ENCODE measurements around the gene WDR82. TPM values are rescaled to one million over a fixed set of nuclear protein-coding genes. Genes with fewer than 3 reads are reported as not detected.

WDR82 gene
- total and polyA plus RNA-seq, 2 experiments from 2014 or later, result 25.2 to 71.8 TPM

DNA sequence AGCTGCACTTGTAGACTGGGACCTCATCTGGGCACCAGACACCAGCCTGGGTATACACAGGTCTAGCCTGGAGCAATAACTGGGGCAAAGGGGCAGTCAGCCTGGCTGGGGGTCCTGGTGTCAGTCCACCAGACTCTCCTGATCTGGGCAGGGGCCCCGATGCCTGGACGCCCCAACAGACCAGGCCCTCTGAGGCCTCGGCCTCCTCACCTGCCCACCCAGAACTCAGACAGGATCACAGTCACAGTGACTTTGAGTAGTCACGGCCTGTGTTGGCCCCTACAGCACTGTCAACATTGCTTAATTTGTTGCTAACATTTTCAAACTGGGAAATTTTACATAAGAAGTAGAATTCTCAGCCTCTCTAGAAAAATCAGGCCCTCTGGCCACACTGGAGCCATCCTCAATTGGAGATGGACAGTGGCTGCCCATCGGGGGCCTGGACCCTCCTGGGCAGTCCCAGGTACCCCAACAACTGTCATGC, 45.3 kb downstream of the WDR82 start:
- Histone ChIP-seq H4K20me1 (replicated peaks; ENCODE audit: insufficient read depth) (0 out of 2 replicates have a peak, but pooled peaks cover 5% of the 10 kb centered on the region), H3K4me2 (no peak overlapping the region), H3K79me2 (replicated peaks; ENCODE audit: insufficient read depth) (peaks cover 16% of the 10 kb centered on the region), H3K27ac (ENCODE audit: low read depth) (no peak overlapping the region), H3F3A (replicated peaks; ENCODE audit: low read depth) (0 out of 2 replicates have a peak, but pooled peaks cover 10% of the 10 kb centered on the region), H3K9me2 (ENCODE audit: insufficient read depth) (no peaks in the 10 kb centered on the region), H2AFZ (no peak overlapping the region), H3K27me3 (ENCODE audit: insufficient read depth) (no peaks in the 10 kb centered on the region), H3K4me1 (ENCODE audit: insufficient read depth) (peaks cover 20% of the 10 kb centered on the region), H3K36me3 (ENCODE audit: insufficient read depth) (peaks cover 3% of the 10 kb centered on the region; the same call in 1 of the 2 replicates), H3K4me3 (no peak overlapping the region)
- no peak overlapping the region for H3K27ac Mint-ChIP-seq
- H3K27me3 Mint-ChIP-seq (ENCODE audit: insufficient read depth, low read depth, poor library complexity), result peaks cover 8% of the 10 kb centered on the region
- no peaks in the 10 kb centered on the region for H3K9me3 Mint-ChIP-seq
- DNase-seq (ENCODE audit: low spot score) (no peak), ATAC-seq (no peak)
- no peak for TF ChIP-seq STAT1 (IDR thresholded peaks at IDR 0.05; ENCODE audit: unreplicated experiment)
- TF ChIP-seq JUNB (IDR thresholded peaks at IDR 0.05; ENCODE audit: unreplicated experiment), result no peak
- no peak for TF ChIP-seq ZNF331 (CRISPR knock-in tag; IDR thresholded peaks at IDR 0.05; ENCODE audit: low read depth)
- no peak for TF ChIP-seq ZNF114 (CRISPR knock-in tag; IDR thresholded peaks at IDR 0.05)
- no peak for TF ChIP-seq CREB1 (CRISPR knock-in tag; IDR thresholded peaks at IDR 0.05; ENCODE audit: low read depth)
- TF ChIP-seq, protein P1, sequence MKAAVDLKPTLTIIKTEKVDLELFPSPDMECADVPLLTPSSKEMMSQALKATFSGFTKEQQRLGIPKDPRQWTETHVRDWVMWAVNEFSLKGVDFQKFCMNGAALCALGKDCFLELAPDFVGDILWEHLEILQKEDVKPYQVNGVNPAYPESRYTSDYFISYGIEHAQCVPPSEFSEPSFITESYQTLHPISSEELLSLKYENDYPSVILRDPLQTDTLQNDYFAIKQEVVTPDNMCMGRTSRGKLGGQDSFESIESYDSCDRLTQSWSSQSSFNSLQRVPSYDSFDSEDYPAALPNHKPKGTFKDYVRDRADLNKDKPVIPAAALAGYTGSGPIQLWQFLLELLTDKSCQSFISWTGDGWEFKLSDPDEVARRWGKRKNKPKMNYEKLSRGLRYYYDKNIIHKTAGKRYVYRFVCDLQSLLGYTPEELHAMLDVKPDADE (IDR thresholded peaks at IDR 0.05), result no peak
- TF ChIP-seq EZH2phosphoT487 (IDR thresholded peaks at IDR 0.05; ENCODE audit: unreplicated experiment), result no peak
- TF ChIP-seq NANOG (IDR thresholded peaks at IDR 0.05; ENCODE audit: borderline replicate concordance), result no peak
- no peak for TF ChIP-seq POLR2AphosphoS5 (IDR thresholded peaks at IDR 0.05; ENCODE audit: low read depth)
- TF ChIP-seq, protein P2, sequence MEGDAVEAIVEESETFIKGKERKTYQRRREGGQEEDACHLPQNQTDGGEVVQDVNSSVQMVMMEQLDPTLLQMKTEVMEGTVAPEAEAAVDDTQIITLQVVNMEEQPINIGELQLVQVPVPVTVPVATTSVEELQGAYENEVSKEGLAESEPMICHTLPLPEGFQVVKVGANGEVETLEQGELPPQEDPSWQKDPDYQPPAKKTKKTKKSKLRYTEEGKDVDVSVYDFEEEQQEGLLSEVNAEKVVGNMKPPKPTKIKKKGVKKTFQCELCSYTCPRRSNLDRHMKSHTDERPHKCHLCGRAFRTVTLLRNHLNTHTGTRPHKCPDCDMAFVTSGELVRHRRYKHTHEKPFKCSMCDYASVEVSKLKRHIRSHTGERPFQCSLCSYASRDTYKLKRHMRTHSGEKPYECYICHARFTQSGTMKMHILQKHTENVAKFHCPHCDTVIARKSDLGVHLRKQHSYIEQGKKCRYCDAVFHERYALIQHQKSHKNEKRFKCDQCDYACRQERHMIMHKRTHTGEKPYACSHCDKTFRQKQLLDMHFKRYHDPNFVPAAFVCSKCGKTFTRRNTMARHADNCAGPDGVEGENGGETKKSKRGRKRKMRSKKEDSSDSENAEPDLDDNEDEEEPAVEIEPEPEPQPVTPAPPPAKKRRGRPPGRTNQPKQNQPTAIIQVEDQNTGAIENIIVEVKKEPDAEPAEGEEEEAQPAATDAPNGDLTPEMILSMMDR (conservative IDR thresholded peaks at IDR 0.05; ENCODE audit: low read depth in 2 of 2), result no peak; a peak in 1 of 4 replicates
- TF ChIP-seq ZNF462 (CRISPR knock-in tag; IDR thresholded peaks at IDR 0.05), result no peak
- no peak for TF ChIP-seq REST (IDR thresholded peaks at IDR 0.05; ENCODE audit: unreplicated experiment)
- H3K36me3 Mint-ChIP-seq (ENCODE audit: low read depth), result peaks cover 24% of the 10 kb centered on the region
- peaks cover 31% of the 10 kb centered on the region for H3K4me1 Mint-ChIP-seq
- no peak overlapping the region for H3K4me3 Mint-ChIP-seq

Data from GM23338 (cell line).